Breast epithelium (tissue), 4 donors: Measurements from ENCODE around the gene MAN1C1. TPM values are rescaled to one million over a fixed set of nuclear protein-coding genes. Genes with fewer than 3 reads are reported as not detected.

Experiments used
- DNase-seq, 2 donors: peaks; one replicate each; pipeline ENCODE4 v3.0.0-alpha.2; 2019; ENCODE audit warnings: low spot score in 2 of 2
- H3K27ac ChIP-seq, 2 donors: fragments of 200-600 bp; sonication (generic) in 1 of 2; one replicate each; pipeline ENCODE4 v1.5.1; 2016 to 2019; ENCODE audit warnings: mild to moderate bottlenecking in 1 of 2
- H3K27me3 ChIP-seq, 2 donors: fragments of 200-600 bp; sonication (generic) in 1 of 2; one replicate each; pipeline versions ENCODE4 v1.5.1 to v1.6.0; 2017 to 2019; ENCODE audit warnings: control low read depth in 1 of 2, mild to moderate bottlenecking in 1 of 2
- H3K36me3 ChIP-seq: fragments of 200-600 bp; one replicate; pipeline ENCODE4 v1.5.1; 2019
- H3K4me1 ChIP-seq, 2 donors: fragments of 200-600 bp; sonication (generic); one replicate each; pipeline ENCODE4 v1.5.1; 2016 to 2019; ENCODE audit warnings: control low read depth in 1 of 2
- H3K4me3 ChIP-seq, 3 donors: fragments of 200-600 bp; sonication (generic); 1 replicate in 2 of 3; 2 replicates in 1 of 3; pipeline ENCODE4 v1.5.1; 2016 to 2019; ENCODE audit warnings: mild to moderate bottlenecking in 3 of 3, moderate library complexity in 2 of 3
- H3K9me3 ChIP-seq, 2 donors: fragments of 200-600 bp; sonication (generic) in 1 of 2; one replicate each; pipeline ENCODE4 v1.5.1; 2016 to 2019; ENCODE audit warnings: control low read depth in 1 of 2
- POLR2A ChIP-seq: fragments of 450-650 bp; IDR thresholded peaks from one replicate; pipeline ENCODE4 v1.6.1; 2016; ENCODE audit warnings: antibody characterized with exemption, mild to moderate bottlenecking, moderate library complexity
- POLR2AphosphoS5 ChIP-seq, 3 donors: sonication (generic); formaldehyde crosslinking; IDR thresholded peaks; one replicate each; pipeline ENCODE4 v1.6.1; 2017; ENCODE audit warnings: antibody characterized with exemption in 3 of 3
- intact Hi-C: fragments of 100-400 bp; cut with DNase I; formaldehyde crosslinking; loops from one replicate; pipeline ENCODE4 v1.15.1; 2023; ENCODE audit warnings: low total_unique reads
- total RNA-seq, 3 donors: library from RNA; depleted of rRNA; stranded (reverse); fragments of >200 nt; gene quantifications; one replicate each; pipeline ENCODE4 v1.1.0, GENCODE V29; 2016
- TF ChIP-seq, protein P1 (sequence below), 3 donors: fragments of 450-650 bp; IDR thresholded peaks; one replicate each; pipeline ENCODE4 v1.5.1; 2016 to 2017; ENCODE audit warnings: antibody characterized with exemption in 3 of 3, mild to moderate bottlenecking in 3 of 3, moderate library complexity in 3 of 3

MAN1C1 gene
- total RNA-seq, 3 donors from 2014 or later, result 6.7 to 13.8 (median 6.9) TPM

DNA sequence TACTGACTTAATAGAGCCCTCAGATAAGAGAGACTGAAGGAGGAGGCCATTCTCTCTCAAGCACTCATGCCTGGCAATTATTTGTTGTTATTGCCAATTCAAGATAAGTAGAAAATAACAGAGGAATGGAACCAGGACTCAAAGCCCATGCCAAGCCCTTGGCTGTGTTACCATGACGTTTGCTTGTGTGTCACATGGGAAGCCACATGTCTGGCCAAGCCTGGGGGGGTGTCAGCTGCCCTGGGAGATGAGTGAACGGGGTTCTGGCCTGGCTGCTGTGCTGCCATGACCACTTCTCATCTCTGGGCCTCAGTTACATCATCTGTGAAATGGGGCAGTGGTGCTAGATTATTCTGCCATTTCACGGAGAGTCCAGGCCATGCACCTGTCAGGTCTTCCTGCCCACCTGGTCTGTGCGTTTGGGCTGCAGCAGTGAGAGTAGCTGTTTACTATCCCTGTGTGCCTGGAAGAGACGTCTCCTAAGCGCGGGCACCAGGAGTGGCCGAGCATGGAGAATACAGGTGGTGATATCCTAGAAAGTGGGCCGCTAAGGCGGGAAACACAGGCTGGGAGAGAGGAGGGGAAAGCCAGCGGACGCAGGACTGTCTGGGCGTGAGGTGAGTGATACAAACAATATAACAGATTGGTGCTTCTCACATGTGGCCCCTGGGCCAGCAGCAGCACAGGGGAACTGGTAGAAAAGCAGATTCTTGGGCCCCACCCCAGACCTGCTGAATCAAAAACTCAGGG is 67.8 kb downstream of the MAN1C1 start:
- Histone ChIP-seq H3K27ac (no peak overlapping the region), H3K4me3 (no peak overlapping the region), H3K4me1 (peaks cover 0 to 7% of the 10 kb centered on the region in 2 donors), H3K9me3 (no peaks in the 10 kb centered on the region), H3K36me3 (no peaks in the 10 kb centered on the region), H3K27me3 (no peaks in the 10 kb centered on the region)
- no peak for DNase-seq
- no peak for TF ChIP-seq POLR2A
- TF ChIP-seq POLR2AphosphoS5 (IDR thresholded peaks at IDR 0.05), result no peak
- TF ChIP-seq, protein P1, sequence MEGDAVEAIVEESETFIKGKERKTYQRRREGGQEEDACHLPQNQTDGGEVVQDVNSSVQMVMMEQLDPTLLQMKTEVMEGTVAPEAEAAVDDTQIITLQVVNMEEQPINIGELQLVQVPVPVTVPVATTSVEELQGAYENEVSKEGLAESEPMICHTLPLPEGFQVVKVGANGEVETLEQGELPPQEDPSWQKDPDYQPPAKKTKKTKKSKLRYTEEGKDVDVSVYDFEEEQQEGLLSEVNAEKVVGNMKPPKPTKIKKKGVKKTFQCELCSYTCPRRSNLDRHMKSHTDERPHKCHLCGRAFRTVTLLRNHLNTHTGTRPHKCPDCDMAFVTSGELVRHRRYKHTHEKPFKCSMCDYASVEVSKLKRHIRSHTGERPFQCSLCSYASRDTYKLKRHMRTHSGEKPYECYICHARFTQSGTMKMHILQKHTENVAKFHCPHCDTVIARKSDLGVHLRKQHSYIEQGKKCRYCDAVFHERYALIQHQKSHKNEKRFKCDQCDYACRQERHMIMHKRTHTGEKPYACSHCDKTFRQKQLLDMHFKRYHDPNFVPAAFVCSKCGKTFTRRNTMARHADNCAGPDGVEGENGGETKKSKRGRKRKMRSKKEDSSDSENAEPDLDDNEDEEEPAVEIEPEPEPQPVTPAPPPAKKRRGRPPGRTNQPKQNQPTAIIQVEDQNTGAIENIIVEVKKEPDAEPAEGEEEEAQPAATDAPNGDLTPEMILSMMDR (IDR thresholded peaks at IDR 0.05), result no peak
- intact Hi-C loops, result no loop called here

DNA sequence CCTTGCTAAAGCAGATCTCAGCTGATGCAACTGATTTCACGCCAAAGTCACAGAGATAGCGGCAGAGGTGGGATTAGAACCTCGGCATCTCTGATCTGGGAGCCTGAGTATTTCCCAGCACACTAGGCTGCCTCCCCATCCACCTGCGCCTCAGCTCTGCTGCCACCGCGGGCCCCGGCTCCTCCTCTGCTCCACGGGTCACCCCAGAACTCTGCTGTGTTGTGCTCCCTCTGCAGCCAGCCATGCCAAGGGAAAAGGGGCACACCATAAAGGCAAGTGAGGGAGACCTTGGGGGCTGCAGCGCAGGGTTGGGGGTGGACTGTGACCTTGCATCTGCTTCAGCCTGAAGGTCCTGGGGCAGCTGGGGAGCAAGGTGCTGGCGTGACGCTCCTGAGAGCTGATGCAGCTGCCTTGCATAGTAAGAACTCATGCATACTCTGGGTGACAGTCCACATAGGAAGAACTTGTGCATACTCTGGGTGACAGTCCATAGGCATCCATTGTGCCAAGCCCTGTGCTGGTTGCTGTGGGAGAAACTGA is 68.7 kb downstream of the MAN1C1 start:
- H3K4me1 ChIP-seq, result peaks cover 0 to 7% of the 10 kb centered on the region in 2 donors
- no peak overlapping the region for H3K27ac ChIP-seq
- DNase-seq, result no peak

DNA sequence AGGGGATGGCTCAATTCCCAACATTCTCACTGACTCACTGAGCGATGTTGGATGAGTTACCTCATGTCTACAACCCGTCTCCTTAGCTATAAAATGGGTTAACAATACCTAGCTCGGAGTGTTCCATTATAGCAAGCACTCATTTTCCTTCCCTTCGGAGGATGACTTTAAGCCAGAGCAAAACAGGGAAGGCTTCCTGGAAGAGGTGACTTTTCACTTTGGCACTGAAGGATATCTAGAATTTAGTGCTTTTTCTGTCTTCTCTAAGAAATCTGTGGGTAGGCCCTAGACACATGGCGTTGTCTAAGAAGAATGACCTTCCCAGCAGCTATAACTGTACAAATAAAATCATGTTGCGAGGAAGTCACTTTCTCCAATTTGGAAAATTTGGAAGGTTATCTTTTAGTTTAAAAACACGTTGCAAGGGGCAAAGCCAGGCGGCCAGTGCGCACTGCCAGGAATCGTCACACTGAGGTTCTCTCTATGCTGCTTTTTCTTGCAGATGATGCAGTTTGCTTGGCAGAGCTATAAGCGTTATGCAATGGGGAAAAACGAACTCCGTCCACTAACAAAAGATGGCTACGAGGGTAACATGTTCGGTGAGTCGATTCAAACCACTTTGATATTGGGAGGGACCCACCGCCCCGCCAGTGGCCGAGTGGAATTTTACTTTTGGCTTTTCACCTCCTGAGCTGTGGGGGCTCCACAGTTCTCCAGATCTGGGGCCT is 69.5 kb downstream of the MAN1C1 start:
- no peak overlapping the region for H3K27ac ChIP-seq
- H3K9me3 ChIP-seq, result no peaks in the 10 kb centered on the region
- TF ChIP-seq POLR2AphosphoS5 (IDR thresholded peaks at IDR 0.05) (no peak), POLR2A (no peak)
- TF ChIP-seq, protein P1 (IDR thresholded peaks at IDR 0.05), result no peak
- peak overlapping the region in 1 of 3 donors; percentile 14 for H3K4me3 ChIP-seq
- intact Hi-C loops, result no loop called here
- DNase-seq, result no peak
- H3K27me3 ChIP-seq, result no peaks in the 10 kb centered on the region
- H3K4me1 ChIP-seq, result peaks cover 0 to 7% of the 10 kb centered on the region in 2 donors
- no peaks in the 10 kb centered on the region for H3K36me3 ChIP-seq

More for the DNA sequence above, 68.7 kb downstream of the MAN1C1 start:
- Histone ChIP-seq H3K27me3 (no peaks in the 10 kb centered on the region), H3K4me3 (no peak overlapping the region), H3K36me3 (no peaks in the 10 kb centered on the region), H3K9me3 (no peaks in the 10 kb centered on the region)
- intact Hi-C loops, result no loop called here
- TF ChIP-seq, protein P1 (IDR thresholded peaks at IDR 0.05), result no peak
- TF ChIP-seq POLR2AphosphoS5 (IDR thresholded peaks at IDR 0.05), result no peak

- TF ChIP-seq POLR2A (no peak), POLR2AphosphoS5 (IDR thresholded peaks at IDR 0.05) (no peak)
- TF ChIP-seq, protein P1 (IDR thresholded peaks at IDR 0.05), result no peak
- no peak overlapping the region for H3K27ac ChIP-seq
- peaks cover 0 to 7% of the 10 kb centered on the region in 2 donors for H3K4me1 ChIP-seq
- no peaks in the 10 kb centered on the region for H3K27me3 ChIP-seq
- peak overlapping the region in 1 of 3 donors; percentile 14 for H3K4me3 ChIP-seq
- intact Hi-C loops, result no loop called here
- H3K36me3 ChIP-seq, result no peaks in the 10 kb centered on the region
- H3K9me3 ChIP-seq, result no peaks in the 10 kb centered on the region
- DNase-seq, result no peak
Observed at GRCh38 chr1:25687221-25688017, 70.8 kb downstream of the MAN1C1 start.
